ENCODE data around the gene EIF3F. TPM values are rescaled to one million over a fixed set of nuclear protein-coding genes. Genes with fewer than 3 reads are reported as not detected.

The EIF3F gene
- total and polyA plus RNA-seq, 2 donors (not counting 3 experiments of a cell fraction or from before 2014, with no cell fraction given) = 411 to 436 TPM

DNA sequence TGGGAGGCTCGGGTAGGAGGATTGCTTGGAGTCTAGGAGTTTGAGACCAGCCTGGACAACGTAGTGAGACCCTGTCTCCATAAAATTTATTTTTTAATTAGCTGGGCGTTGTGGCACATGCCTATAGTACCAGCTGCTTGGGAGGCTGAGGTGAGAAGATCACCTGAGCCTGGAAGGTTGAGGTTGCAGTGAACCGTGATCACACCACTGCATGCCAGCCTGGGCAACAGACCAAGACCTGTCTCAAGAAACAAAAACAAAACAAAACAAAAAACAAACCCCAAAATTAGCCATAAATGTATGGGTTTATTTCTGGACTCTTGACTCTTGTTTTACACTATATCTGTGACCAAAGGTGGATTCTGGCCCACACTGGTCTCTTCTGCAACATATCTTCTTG is 41.6 kb downstream of the EIF3F start:
- Histone ChIP-seq H4K20me1 (replicated peaks; ENCODE audit: control insufficient read depth, extremely low read depth, insufficient read depth, low read length) (no peaks in the 10 kb centered on the region), H3K9ac (replicated peaks; ENCODE audit: extremely low read depth, insufficient read depth, low read length) (no peak overlapping the region), H3K9me3 (replicated peaks; ENCODE audit: control insufficient read depth, insufficient read depth, low read length) (no peaks in the 10 kb centered on the region), H3K4me3 (replicated peaks in 1 of 3; ENCODE audit: insufficient read depth in 1 of 3, low read depth in 1 of 3, low read length in 3 of 3) (no peak overlapping the region), H3K4me1 (ENCODE audit: control insufficient read depth, extremely low read depth, insufficient read depth, low read length) (no peaks in the 10 kb centered on the region), H3K9me1 (replicated peaks; ENCODE audit: control insufficient read depth, extremely low read depth, insufficient read depth, low read length) (no peaks in the 10 kb centered on the region), H3K27me3 (ENCODE audit: control insufficient read depth in 2 of 2, insufficient read depth in 2 of 2, low read length in 2 of 2) (peaks cover 3 to 19% of the 10 kb centered on the region in 2 experiments), H3K79me2 (ENCODE audit: control insufficient read depth, insufficient read depth, low read length) (no peaks in the 10 kb centered on the region), H3K36me3 (ENCODE audit: control insufficient read depth in 2 of 2, extremely low read depth in 1 of 2, insufficient read depth in 2 of 2, low read length in 2 of 2) (no peaks in the 10 kb centered on the region), H2AFZ (ENCODE audit: low read depth, low read length) (no peak overlapping the region), H3K4me2 (ENCODE audit: insufficient read depth, low read length) (no peak overlapping the region), H3K27ac (ENCODE audit: insufficient read depth, low read depth, low read length) (no peak overlapping the region)
- ChIA-PET CTCF (interaction anchor here (3.3 to 12.3 kb wide), 2 partner anchors 22 to 67 kb away, joined by 14 to 528 read pairs; no protein-coding TSS in a partner anchor), POLR2A (no interaction called here)
- intact Hi-C loops (cut with micrococcal nuclease) = no loop called here
- DNase-seq (ENCODE audit: low read depth, low spot score) (no peak), FAIRE-seq (no peak)
- no peak for TF ChIP-seq POLR2A (IDR thresholded peaks at IDR 0.05; ENCODE audit: low read depth, low read length)
- TF ChIP-seq FOS (IDR thresholded peaks at IDR 0.05; ENCODE audit: borderline replicate concordance, insufficient read depth, low read length) = no peak
- no peak for TF ChIP-seq EZH2 (IDR thresholded peaks at IDR 0.05; ENCODE audit: borderline replicate concordance, low read depth, low read length, severe bottlenecking)
- TF ChIP-seq GATA2 (IDR thresholded peaks at IDR 0.05; ENCODE audit: insufficient read depth, insufficient read length, low read depth, low read length) = no peak
- TF ChIP-seq MYC (IDR thresholded peaks at IDR 0.05; ENCODE audit: low read depth, low read length) = no peak
- TF ChIP-seq POLR2AphosphoS5 (IDR thresholded peaks at IDR 0.05; ENCODE audit: insufficient read depth, low read depth, low read length) = no peak
- no peak for TF ChIP-seq JUN (IDR thresholded peaks at IDR 0.05; ENCODE audit: borderline replicate concordance, insufficient read depth, insufficient read length, low read depth)
- TF ChIP-seq, protein P1, sequence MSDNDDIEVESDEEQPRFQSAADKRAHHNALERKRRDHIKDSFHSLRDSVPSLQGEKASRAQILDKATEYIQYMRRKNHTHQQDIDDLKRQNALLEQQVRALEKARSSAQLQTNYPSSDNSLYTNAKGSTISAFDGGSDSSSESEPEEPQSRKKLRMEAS (IDR thresholded peaks at IDR 0.05; ENCODE audit: insufficient read depth, insufficient read length) = no peak
- TF ChIP-seq, protein P2, sequence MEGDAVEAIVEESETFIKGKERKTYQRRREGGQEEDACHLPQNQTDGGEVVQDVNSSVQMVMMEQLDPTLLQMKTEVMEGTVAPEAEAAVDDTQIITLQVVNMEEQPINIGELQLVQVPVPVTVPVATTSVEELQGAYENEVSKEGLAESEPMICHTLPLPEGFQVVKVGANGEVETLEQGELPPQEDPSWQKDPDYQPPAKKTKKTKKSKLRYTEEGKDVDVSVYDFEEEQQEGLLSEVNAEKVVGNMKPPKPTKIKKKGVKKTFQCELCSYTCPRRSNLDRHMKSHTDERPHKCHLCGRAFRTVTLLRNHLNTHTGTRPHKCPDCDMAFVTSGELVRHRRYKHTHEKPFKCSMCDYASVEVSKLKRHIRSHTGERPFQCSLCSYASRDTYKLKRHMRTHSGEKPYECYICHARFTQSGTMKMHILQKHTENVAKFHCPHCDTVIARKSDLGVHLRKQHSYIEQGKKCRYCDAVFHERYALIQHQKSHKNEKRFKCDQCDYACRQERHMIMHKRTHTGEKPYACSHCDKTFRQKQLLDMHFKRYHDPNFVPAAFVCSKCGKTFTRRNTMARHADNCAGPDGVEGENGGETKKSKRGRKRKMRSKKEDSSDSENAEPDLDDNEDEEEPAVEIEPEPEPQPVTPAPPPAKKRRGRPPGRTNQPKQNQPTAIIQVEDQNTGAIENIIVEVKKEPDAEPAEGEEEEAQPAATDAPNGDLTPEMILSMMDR (IDR thresholded peaks at IDR 0.05; ENCODE audit: extremely low read depth in 1 of 2, insufficient read depth in 1 of 2, low read depth in 1 of 2, low read length in 2 of 2) = no peak
- dilution Hi-C loops (cut with MboI; ENCODE audit: extremely low pct_ligation_motif_present, low sequenced_read_pairs) = no loop called here
- no TSS peak for BruUV-seq (replicated peaks)
